ENCODE measurements around the gene MLH3. TPM values are rescaled to one million over a fixed set of nuclear protein-coding genes. Genes with fewer than 3 reads are reported as not detected.

Gene MLH3
- total and polyA plus RNA-seq, 10 of the 15 experiments (the other 5 are each of a cell fraction or from before 2014, with no cell fraction given), result 12.6 to 31.2 (median 19.6) TPM

GRCh38 chr14:75059642-75060041, 8.4 kb upstream of the MLH3 start:
- no TSS peak for BruUV-seq (replicated peaks)
- DNase-seq (ENCODE audit: low read depth, low spot score), result no peak
- intact Hi-C loops (cut with micrococcal nuclease; ENCODE audit: unreplicated experiment), result no loop called here
- H3K4me2 ChIP-seq (ENCODE audit: control insufficient read depth, insufficient read depth), result no peak overlapping the region
- ChIA-PET POLR2A (interaction anchor here (0.6 to 0.7 kb wide), 2 partner anchors 102 to 487 kb away, joined by 3 to 9 read pairs; no protein-coding TSS in a partner anchor), CTCF (no interaction called here), RAD21 (ENCODE audit: unreplicated experiment) (no interaction called here), SMC1A (ENCODE audit: uncharacterized antibody, unreplicated experiment) (no interaction called here)
- no peak overlapping the region for H2AFZ ChIP-seq (ENCODE audit: control insufficient read depth, low read depth, low read length)
- peaks cover 14% of the 10 kb centered on the region for H3K79me2 ChIP-seq (ENCODE audit: control insufficient read depth, insufficient read depth, low read length)
- FAIRE-seq, result no peak
- H3K4me3 ChIP-seq, result no peak overlapping the region
- no peaks in the 10 kb centered on the region; the same call in 1 of the 2 replicates for H3K4me1 ChIP-seq (ENCODE audit: control insufficient read depth, insufficient read depth, low read length)
- H3K9me3 ChIP-seq (replicated peaks; ENCODE audit: control insufficient read depth, insufficient read depth, low read length), result no peaks in the 10 kb centered on the region; the same call in 2 of the 3 replicates
- no peak for ATAC-seq
- 98% methylated on average over 2 of the region's 2 CpGs for WGBS (ENCODE audit: insufficient coverage, insufficient replicate concordance, low lambda C conversion rate, missing lambda C conversion rate)
- in situ Hi-C loops (cut with MboI), result no loop called here
- H3K9ac ChIP-seq (ENCODE audit: control insufficient read depth, insufficient read depth, low read length), result no peak overlapping the region
- H3K27me3 ChIP-seq (replicated peaks in 1 of 2; ENCODE audit: control insufficient read depth in 2 of 2, insufficient read depth in 2 of 2, low read length in 1 of 2), result no peaks in the 10 kb centered on the region
- no peak for TF ChIP-seq IRF5 (IDR thresholded peaks at IDR 0.05; ENCODE audit: borderline replicate concordance)
- no peak for TF ChIP-seq TCF12 (IDR thresholded peaks at IDR 0.05; ENCODE audit: low read depth, low read length)
- no peak for TF ChIP-seq CEBPZ (IDR thresholded peaks at IDR 0.05; ENCODE audit: low read depth, low read length)
- TF ChIP-seq, protein P1, sequence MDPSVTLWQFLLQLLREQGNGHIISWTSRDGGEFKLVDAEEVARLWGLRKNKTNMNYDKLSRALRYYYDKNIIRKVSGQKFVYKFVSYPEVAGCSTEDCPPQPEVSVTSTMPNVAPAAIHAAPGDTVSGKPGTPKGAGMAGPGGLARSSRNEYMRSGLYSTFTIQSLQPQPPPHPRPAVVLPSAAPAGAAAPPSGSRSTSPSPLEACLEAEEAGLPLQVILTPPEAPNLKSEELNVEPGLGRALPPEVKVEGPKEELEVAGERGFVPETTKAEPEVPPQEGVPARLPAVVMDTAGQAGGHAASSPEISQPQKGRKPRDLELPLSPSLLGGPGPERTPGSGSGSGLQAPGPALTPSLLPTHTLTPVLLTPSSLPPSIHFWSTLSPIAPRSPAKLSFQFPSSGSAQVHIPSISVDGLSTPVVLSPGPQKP (IDR thresholded peaks at IDR 0.05; ENCODE audit: low read depth, low read length), result no peak
- TF ChIP-seq KDM1A (IDR thresholded peaks at IDR 0.05; ENCODE audit: borderline replicate concordance), result no peak
- no peak for TF ChIP-seq HCFC1 (IDR thresholded peaks at IDR 0.05; ENCODE audit: low read length)
- no peak for TF ChIP-seq ZNF24 (IDR thresholded peaks at IDR 0.05)
- no peak for TF ChIP-seq MTA3 (IDR thresholded peaks at IDR 0.05; ENCODE audit: borderline replicate concordance, low read length)
- no peak for TF ChIP-seq MYC (IDR thresholded peaks at IDR 0.05; ENCODE audit: insufficient read depth, insufficient read length, insufficient replicate concordance, low read length, severe bottlenecking)
- TF ChIP-seq KLF5 (IDR thresholded peaks at IDR 0.05; ENCODE audit: partially characterized antibody), result no peak
- no peak for TF ChIP-seq ZBED1 (IDR thresholded peaks at IDR 0.05; ENCODE audit: borderline replicate concordance)
- no peak for TF ChIP-seq YY1 (IDR thresholded peaks at IDR 0.05; ENCODE audit: low read depth, low read length)
- TF ChIP-seq SUZ12 (IDR thresholded peaks at IDR 0.05; ENCODE audit: unreplicated experiment), result no peak
- TF ChIP-seq IRF4 (IDR thresholded peaks at IDR 0.05; ENCODE audit: low read depth, low read length), result no peak
- no peak for TF ChIP-seq SP1 (IDR thresholded peaks at IDR 0.05; ENCODE audit: low read depth, low read length)
- TF ChIP-seq RELA (IDR thresholded peaks at IDR 0.05; ENCODE audit: borderline replicate concordance, partially characterized antibody), result no peak
- TF ChIP-seq NFYB (IDR thresholded peaks at IDR 0.05; ENCODE audit: insufficient read depth, low read depth, low read length), result no peak
- no peak for TF ChIP-seq IKZF2 (IDR thresholded peaks at IDR 0.05)
- no peak for TF ChIP-seq CHD2 (IDR thresholded peaks at IDR 0.05; ENCODE audit: borderline replicate concordance, low read depth, low read length)
- TF ChIP-seq STAT1 (conservative IDR thresholded peaks at IDR 0.05), result no peak
- no peaks in the 10 kb centered on the region for H4K20me1 ChIP-seq (ENCODE audit: control insufficient read depth, insufficient read depth)
- no peaks in the 10 kb centered on the region; a peak in 1 of 4 replicates for H3K36me3 ChIP-seq (ENCODE audit: control insufficient read depth in 2 of 2, insufficient read depth in 2 of 2, low read length in 1 of 2)
- no peak overlapping the region for H3K27ac ChIP-seq (ENCODE audit: control insufficient read depth, insufficient read depth)
